ENCODE results near the gene PSMC5. TPM values are rescaled to one million over a fixed set of nuclear protein-coding genes. Genes with fewer than 3 reads are reported as not detected.

PSMC5 gene
- total and polyA plus RNA-seq, 2 donors (not counting 3 experiments of a cell fraction or from before 2014, with no cell fraction given) = 179 to 236 TPM

DNA sequence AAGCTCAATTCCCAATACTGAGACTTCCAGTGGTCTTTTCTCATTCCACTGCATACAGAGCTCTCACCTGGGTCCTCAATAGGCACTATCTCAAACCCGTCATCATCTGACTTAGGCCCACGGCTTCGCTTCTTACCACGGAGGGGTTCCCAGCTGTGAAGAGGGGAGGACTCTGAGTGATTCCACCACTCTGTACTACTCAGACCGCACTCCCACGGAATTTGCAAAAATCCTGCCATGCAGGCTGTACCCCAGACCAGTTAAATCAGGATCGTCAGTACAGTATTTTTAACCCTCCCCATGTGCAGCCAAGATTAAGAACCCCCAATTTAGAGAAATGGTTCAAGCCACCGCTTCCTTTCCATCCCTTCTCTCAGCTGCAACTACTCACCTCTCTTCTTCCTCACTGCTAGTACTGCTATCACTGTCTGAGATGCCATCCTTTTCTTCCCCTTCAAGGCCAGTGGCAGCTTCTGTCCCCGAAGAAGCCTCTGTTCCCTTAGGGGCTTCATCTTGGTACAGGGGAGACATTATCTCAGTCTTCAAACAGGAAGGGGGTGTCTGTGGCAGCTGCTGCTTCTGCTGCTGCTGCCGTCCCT is 6.2 kb upstream of the PSMC5 start:
- CTCF ChIA-PET = interaction anchor here (1.6 kb wide), 1 partner anchor 17 kb away, joined by 7 read pairs; no protein-coding TSS in a partner anchor
- H3K36me3 ChIP-seq (ENCODE audit: control insufficient read depth in 2 of 2, extremely low read depth in 1 of 2, insufficient read depth in 2 of 2, low read length in 2 of 2) = peaks cover 62 to 69% of the 10 kb centered on the region in 2 experiments
- FAIRE-seq = no peak
- no peak for DNase-seq (ENCODE audit: low read depth, low spot score)
- no peak for TF ChIP-seq EZH2 (IDR thresholded peaks at IDR 0.05; ENCODE audit: borderline replicate concordance, low read depth, low read length, severe bottlenecking)
- TF ChIP-seq MYC (IDR thresholded peaks at IDR 0.05; ENCODE audit: low read depth, low read length) = no peak
- TF ChIP-seq, protein P1, sequence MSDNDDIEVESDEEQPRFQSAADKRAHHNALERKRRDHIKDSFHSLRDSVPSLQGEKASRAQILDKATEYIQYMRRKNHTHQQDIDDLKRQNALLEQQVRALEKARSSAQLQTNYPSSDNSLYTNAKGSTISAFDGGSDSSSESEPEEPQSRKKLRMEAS (IDR thresholded peaks at IDR 0.05; ENCODE audit: insufficient read depth, insufficient read length) = no peak
- TF ChIP-seq POLR2AphosphoS5 (IDR thresholded peaks at IDR 0.05; ENCODE audit: insufficient read depth, low read depth, low read length) = no peak
- TF ChIP-seq GATA2 (IDR thresholded peaks at IDR 0.05; ENCODE audit: insufficient read depth, insufficient read length, low read depth, low read length) = no peak
- TF ChIP-seq POLR2A (IDR thresholded peaks at IDR 0.05; ENCODE audit: low read depth, low read length) = no peak
- TF ChIP-seq JUN (IDR thresholded peaks at IDR 0.05; ENCODE audit: borderline replicate concordance, insufficient read depth, insufficient read length, low read depth) = no peak
- no peak for TF ChIP-seq FOS (IDR thresholded peaks at IDR 0.05; ENCODE audit: borderline replicate concordance, insufficient read depth, low read length)
- TF ChIP-seq, protein P2, sequence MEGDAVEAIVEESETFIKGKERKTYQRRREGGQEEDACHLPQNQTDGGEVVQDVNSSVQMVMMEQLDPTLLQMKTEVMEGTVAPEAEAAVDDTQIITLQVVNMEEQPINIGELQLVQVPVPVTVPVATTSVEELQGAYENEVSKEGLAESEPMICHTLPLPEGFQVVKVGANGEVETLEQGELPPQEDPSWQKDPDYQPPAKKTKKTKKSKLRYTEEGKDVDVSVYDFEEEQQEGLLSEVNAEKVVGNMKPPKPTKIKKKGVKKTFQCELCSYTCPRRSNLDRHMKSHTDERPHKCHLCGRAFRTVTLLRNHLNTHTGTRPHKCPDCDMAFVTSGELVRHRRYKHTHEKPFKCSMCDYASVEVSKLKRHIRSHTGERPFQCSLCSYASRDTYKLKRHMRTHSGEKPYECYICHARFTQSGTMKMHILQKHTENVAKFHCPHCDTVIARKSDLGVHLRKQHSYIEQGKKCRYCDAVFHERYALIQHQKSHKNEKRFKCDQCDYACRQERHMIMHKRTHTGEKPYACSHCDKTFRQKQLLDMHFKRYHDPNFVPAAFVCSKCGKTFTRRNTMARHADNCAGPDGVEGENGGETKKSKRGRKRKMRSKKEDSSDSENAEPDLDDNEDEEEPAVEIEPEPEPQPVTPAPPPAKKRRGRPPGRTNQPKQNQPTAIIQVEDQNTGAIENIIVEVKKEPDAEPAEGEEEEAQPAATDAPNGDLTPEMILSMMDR (IDR thresholded peaks at IDR 0.05; ENCODE audit: extremely low read depth in 1 of 2, insufficient read depth in 1 of 2, low read depth in 1 of 2, low read length in 2 of 2) = no peak
- H3K4me1 ChIP-seq (ENCODE audit: control insufficient read depth, extremely low read depth, insufficient read depth, low read length) = peaks cover 7% of the 10 kb centered on the region
- dilution Hi-C loops (cut with MboI; ENCODE audit: extremely low pct_ligation_motif_present, low sequenced_read_pairs) = no loop called here
- no peak overlapping the region for H3K9ac ChIP-seq (replicated peaks; ENCODE audit: extremely low read depth, insufficient read depth, low read length)
- peaks cover 17% of the 10 kb centered on the region for H3K79me2 ChIP-seq (ENCODE audit: control insufficient read depth, insufficient read depth, low read length)
- intact Hi-C loops (cut with micrococcal nuclease) = loop anchor here (10.0 kb wide), 1 partner anchor 1246 kb away; no protein-coding TSS in a partner anchor
- no peaks in the 10 kb centered on the region for H3K27me3 ChIP-seq (ENCODE audit: control insufficient read depth in 2 of 2, insufficient read depth in 2 of 2, low read length in 2 of 2)
- H4K20me1 ChIP-seq (replicated peaks; ENCODE audit: control insufficient read depth, extremely low read depth, insufficient read depth, low read length) = no peaks in the 10 kb centered on the region
- H3K27ac ChIP-seq (ENCODE audit: insufficient read depth, low read depth, low read length) = no peak overlapping the region
- no peak overlapping the region for H3K4me3 ChIP-seq (replicated peaks in 1 of 3; ENCODE audit: insufficient read depth in 1 of 3, low read depth in 1 of 3, low read length in 3 of 3)
- no peaks in the 10 kb centered on the region for H3K9me1 ChIP-seq (replicated peaks; ENCODE audit: control insufficient read depth, extremely low read depth, insufficient read depth, low read length)
- no peaks in the 10 kb centered on the region for H3K9me3 ChIP-seq (replicated peaks; ENCODE audit: control insufficient read depth, insufficient read depth, low read length)
- H2AFZ ChIP-seq (ENCODE audit: low read depth, low read length) = no peak overlapping the region
- no TSS peak for BruUV-seq (replicated peaks)
- POLR2A ChIA-PET = no interaction called here
- no peak overlapping the region for H3K4me2 ChIP-seq (ENCODE audit: insufficient read depth, low read length)
